Measurements from ENCODE around the gene CNPY3. TPM values are rescaled to one million over a fixed set of nuclear protein-coding genes. Genes with fewer than 3 reads are reported as not detected.

The CNPY3 gene
- polyA plus RNA-seq, 1 donor from 2014 or later, result 26.4 TPM

GRCh38 chr6:42925248-42925857 is 3.9 kb upstream of the CNPY3 start:
- Histone ChIP-seq H3K79me2 (replicated peaks; ENCODE audit: insufficient read depth, low read length) (no peaks in the 10 kb centered on the region), H3K9me3 (ENCODE audit: low read length) (no peaks in the 10 kb centered on the region), H3F3A (ENCODE audit: insufficient read depth, low read length, poor library complexity, severe bottlenecking) (no peaks in the 10 kb centered on the region), H3K9ac (ENCODE audit: low read length) (no peak overlapping the region), H2AFZ (ENCODE audit: low read depth, low read length) (no peak overlapping the region), H3K4me2 (ENCODE audit: low read length) (no peak overlapping the region), H3K27me3 (ENCODE audit: insufficient read depth, low read depth, low read length) (no peaks in the 10 kb centered on the region), H4K20me1 (ENCODE audit: insufficient read depth) (no peaks in the 10 kb centered on the region), H3K9me2 (ENCODE audit: insufficient read depth, low read length) (no peaks in the 10 kb centered on the region), H3K36me3 (ENCODE audit: insufficient read depth, low read length) (no peaks in the 10 kb centered on the region), H3K27ac (ENCODE audit: low read length) (no peak overlapping the region), H3K4me3 (ENCODE audit: low read length) (no peak overlapping the region)
- TF ChIP-seq POLR2AphosphoS5 (IDR thresholded peaks at IDR 0.05) (no peak), CTCF (IDR thresholded peaks at IDR 0.05; ENCODE audit: poor library complexity, severe bottlenecking) (no peak), RAD21 (conservative IDR thresholded peaks at IDR 0.05) (no peak), REST (IDR thresholded peaks at IDR 0.05; ENCODE audit: borderline replicate concordance) (no peak), TAF1 (IDR thresholded peaks at IDR 0.05; ENCODE audit: low read depth) (no peak), EP300 (conservative IDR thresholded peaks at IDR 0.05; ENCODE audit: poor library complexity, severe bottlenecking) (no peak), SMC3 (conservative IDR thresholded peaks at IDR 0.05; ENCODE audit: poor library complexity) (no peak), MXI1 (conservative IDR thresholded peaks at IDR 0.05; ENCODE audit: poor library complexity, severe bottlenecking) (no peak), EZH2 (IDR thresholded peaks at IDR 0.05; ENCODE audit: borderline replicate concordance, insufficient read depth, low read length, poor library complexity, severe bottlenecking) (no peak)

- H3K27me3 ChIP-seq (ENCODE audit: insufficient read depth, low read depth, low read length), result no peaks in the 10 kb centered on the region
- H3K4me2 ChIP-seq (ENCODE audit: low read length), result peak overlapping the region; percentile 87
- H2AFZ ChIP-seq (ENCODE audit: low read depth, low read length), result peak overlapping the region; percentile 54
- H3F3A ChIP-seq (ENCODE audit: insufficient read depth, low read length, poor library complexity, severe bottlenecking), result no peaks in the 10 kb centered on the region
- H3K27ac ChIP-seq (ENCODE audit: low read length), result peak overlapping the region; percentile 99
- H3K9me3 ChIP-seq (ENCODE audit: low read length), result no peaks in the 10 kb centered on the region
- H3K9me2 ChIP-seq (ENCODE audit: insufficient read depth, low read length), result no peaks in the 10 kb centered on the region
- no peaks in the 10 kb centered on the region for H3K36me3 ChIP-seq (ENCODE audit: insufficient read depth, low read length)
- peak overlapping the region; percentile 90 for H3K9ac ChIP-seq (ENCODE audit: low read length)
- TF ChIP-seq EZH2 (IDR thresholded peaks at IDR 0.05; ENCODE audit: borderline replicate concordance, insufficient read depth, low read length, poor library complexity, severe bottlenecking), result no peak
- peak overlapping the region; percentile 88 for H3K4me3 ChIP-seq (ENCODE audit: low read length)
- H4K20me1 ChIP-seq (ENCODE audit: insufficient read depth), result no peaks in the 10 kb centered on the region
- H3K79me2 ChIP-seq (replicated peaks; ENCODE audit: insufficient read depth, low read length), result peaks cover 20% of the 10 kb centered on the region
Measured at GRCh38 chr6:42929821-42930360, 611 bp downstream of the CNPY3 start.
